Germinal center (tissue), 1 donor: Measurements from ENCODE around the gene OR6J1.
"Not testable (repeated sequence)": the region's sequence is repeated elsewhere in the genome, so short reads cannot be mapped to it uniquely, and the experiment has no call there.

ENCODE experiments used
- DNase-seq: peaks from one replicate; pipeline ENCODE4 v3.0.0; 2012; ENCODE audit warnings: mixed read lengths, low spot score

Gene OR6J1

GRCh38 chr14:22602862-22603261 is 41.3 kb downstream of the OR6J1 start:
- DNase-seq: no peak

GRCh38 chr14:22601996-22602395 is 42.2 kb downstream of the OR6J1 start:
- DNase-seq: no peak

GRCh38 chr14:22601456-22601855 is 42.7 kb downstream of the OR6J1 start:
- no peak for DNase-seq

- DNase-seq: no peak
Observed at GRCh38 chr14:22600027-22600426, 44.1 kb downstream of the OR6J1 start.

- no peak for DNase-seq
Observed at GRCh38 chr14:22599349-22599748, 44.8 kb downstream of the OR6J1 start.

- DNase-seq: peak; percentile 27
Observed at GRCh38 chr14:22598896-22599244, 45.3 kb downstream of the OR6J1 start.

- peak; percentile 82 for DNase-seq
Observed at GRCh38 chr14:22598099-22598895, 45.9 kb downstream of the OR6J1 start, which contains the start of gene ABHD4. Gene ABHD4, plus strand, starts transcription at chr14:22598300. Its CDS starts 7 bp downstream, at chr14:22598307.

- no peak for DNase-seq
Observed at GRCh38 chr14:22597771-22598098, 46.4 kb downstream of the OR6J1 start.

- no peak for DNase-seq
Observed at GRCh38 chr14:22597265-22597664, 46.9 kb downstream of the OR6J1 start.

GRCh38 chr14:22596354-22596879 is 47.7 kb downstream of the OR6J1 start:
- no peak for DNase-seq

- no peak for DNase-seq
Observed at GRCh38 chr14:22594156-22594716, 49.9 kb downstream of the OR6J1 start.

- no peak for DNase-seq
Observed at GRCh38 chr14:22593601-22594000, 50.6 kb downstream of the OR6J1 start.

- no peak for DNase-seq
Observed at GRCh38 chr14:22593189-22593588, 51.0 kb downstream of the OR6J1 start.

- DNase-seq: peak; percentile 100
Observed at GRCh38 chr14:22589096-22589839, 54.9 kb downstream of the OR6J1 start, which contains the start of gene DAD1. Gene DAD1, minus strand, starts transcription at chr14:22589224. Its CDS starts 67 bp downstream, at chr14:22589157.

- DNase-seq: no peak
Observed at GRCh38 chr14:22588526-22589095, 55.5 kb downstream of the OR6J1 start.

GRCh38 chr14:22587677-22588422 is 56.3 kb downstream of the OR6J1 start:
- not testable (repeated sequence) for DNase-seq

- no peak for DNase-seq
Observed at GRCh38 chr14:22587247-22587646, 56.9 kb downstream of the OR6J1 start.

GRCh38 chr14:22583994-22584393 is 60.2 kb downstream of the OR6J1 start:
- DNase-seq: no peak
